OCI-LY7 (cell line): Measurements from ENCODE around the gene HECA. TPM values are rescaled to one million over a fixed set of nuclear protein-coding genes. Genes with fewer than 3 reads are reported as not detected.

Experiments used
- BruUV-seq: library from RNA; stranded (reverse); fragments of 400-500 nt; replicated peaks from 2 replicates; lab custom pipeline; 2021; lab: Mats Ljungman, UMichigan
- CTCF ChIA-PET: fragments of 300-600 bp; sonication (Branson Sonifier 250); formaldehyde crosslinking; loops from one replicate; lab custom pipeline; 2022; ENCODE audit warnings: antibody characterized with exemption; ENCODE audit not compliant: unreplicated experiment; lab: Charles Lee
- POLR2A ChIA-PET: fragments of 300-600 bp; sonication (Branson Sonifier 250); formaldehyde crosslinking; loops from one replicate; lab custom pipeline; 2022; ENCODE audit warnings: antibody characterized with exemption; lab: Charles Lee
- DNase-seq: peaks from one replicate; pipeline ENCODE4 v3.0.0-alpha.2; 2015; ENCODE audit warnings: low spot score
- H2AFZ ChIP-seq: fragments of 200-600 bp; sonication (generic), shearing (Covaris generic); 2 replicates; pipeline ENCODE4 v1.6.1; 2014; ENCODE audit warnings: mild to moderate bottlenecking, antibody characterized with exemption, low read length, moderate library complexity
- H3K27ac ChIP-seq: fragments of 200-600 bp; sonication (generic); 2 replicates; pipeline ENCODE4 v1.5.1; 2014; ENCODE audit warnings: mixed run types, low read depth, mild to moderate bottlenecking, moderate library complexity, low read length, inconsistent platforms; ENCODE audit not compliant: poor library complexity, severe bottlenecking
- H3K36me3 ChIP-seq: fragments of 200-600 bp; sonication (generic); 2 replicates; pipeline ENCODE4 v1.6.1; 2014; ENCODE audit warnings: mild to moderate bottlenecking, antibody characterized with exemption, low read length, moderate library complexity, mixed read lengths; ENCODE audit not compliant: insufficient read depth
- H3K4me1 ChIP-seq: fragments of 200-600 bp; sonication (generic); 2 replicates; pipeline ENCODE4 v1.5.1; 2014; ENCODE audit warnings: mild to moderate bottlenecking, low read length; ENCODE audit not compliant: insufficient read depth, poor library complexity, severe bottlenecking
- H3K4me2 ChIP-seq: fragments of 200-600 bp; sonication (generic); 2 replicates; pipeline ENCODE4 v1.6.1; 2014; ENCODE audit warnings: mild to moderate bottlenecking, low read length
- H3K4me3 ChIP-seq: fragments of 200-600 bp; sonication (generic); 2 replicates; pipeline ENCODE4 v1.5.1; 2014; ENCODE audit warnings: mild to moderate bottlenecking, low read depth, low read length; ENCODE audit not compliant: poor library complexity, severe bottlenecking
- H3K79me2 ChIP-seq: fragments of 200-600 bp; sonication (generic); 2 replicates; pipeline ENCODE4 v1.6.1; 2016; ENCODE audit warnings: low read depth, mild to moderate bottlenecking, low read length, moderate library complexity, mixed read lengths; ENCODE audit not compliant: insufficient read depth
- H3K9me2 ChIP-seq: fragments of 200-600 bp; sonication (generic); 2 replicates; pipeline ENCODE4 v1.6.1; 2016; ENCODE audit warnings: mild to moderate bottlenecking, low read length, mixed read lengths; ENCODE audit not compliant: insufficient read depth
- H3K9me3 ChIP-seq: fragments of 200-600 bp; sonication (generic); 2 replicates; pipeline ENCODE4 v1.6.1; 2014; ENCODE audit warnings: mild to moderate bottlenecking, mixed run types, low read length, mixed read lengths
- H4K20me1 ChIP-seq: fragments of 200-600 bp; sonication (generic); 2 replicates; pipeline ENCODE4 v1.6.1; 2014; ENCODE audit warnings: mild to moderate bottlenecking, antibody characterized with exemption, low read length, moderate library complexity, mixed read lengths; ENCODE audit not compliant: insufficient read depth
- CTCF ChIP-seq: fragments of 200-600 bp; sonication (generic); conservative IDR thresholded peaks from 2 replicates; pipeline ENCODE4 v1.5.1; 2014; ENCODE audit warnings: mild to moderate bottlenecking, antibody characterized with exemption, low read length, moderate library complexity, mixed read lengths
- EZH2phosphoT487 ChIP-seq: fragments of 200-600 bp; sonication (generic); IDR thresholded peaks from 2 replicates; pipeline ENCODE4 v1.6.1; 2018; ENCODE audit warnings: low read depth, borderline replicate concordance, mild to moderate bottlenecking, mixed run types, antibody characterized with exemption, low read length, moderate library complexity, mixed read lengths
- intact Hi-C: fragments of 100-400 bp; cut with micrococcal nuclease; formaldehyde crosslinking; loops from one replicate; pipeline ENCODE4 v1.10.0; 2022; ENCODE audit not compliant: unreplicated experiment
- total RNA-seq, 2 experiments: library from RNA; depleted of rRNA in 1 of 2; stranded (reverse); fragments of >200 nt in 1 of 2; shearing (Covaris generic) in 1 of 2; gene quantifications; 2 replicates each; pipeline ENCODE4 v1.2.3, GENCODE V29; 2014 to 2022

Gene HECA
- total RNA-seq, 2 experiments from 2014 or later, result 21.9 to 23.3 TPM

- intact Hi-C loops, result loop anchor here (5.0 kb wide), 2 partner anchors 82 to 127 kb away; partner anchors contain the start of gene REPS1
- BruUV-seq, result no TSS peak
- H3K27ac ChIP-seq, result peak overlapping the region; percentile 82
- H2AFZ ChIP-seq, result peak overlapping the region; percentile 74; the same call in 1 of the 2 replicates
- no peaks in the 10 kb centered on the region for H4K20me1 ChIP-seq
- peak overlapping the region; percentile 30 for H3K4me3 ChIP-seq
- peaks cover 25% of the 10 kb centered on the region for H3K9me3 ChIP-seq
- CTCF ChIA-PET, result no interaction called here
- peak; percentile 94 for DNase-seq
- H3K4me1 ChIP-seq, result peaks cover 52% of the 10 kb centered on the region
- POLR2A ChIA-PET, result interaction anchor here (1.0 kb wide), 1 partner anchor 128 kb away, joined by 3 read pairs; no protein-coding TSS in a partner anchor
- H3K79me2 ChIP-seq, result no peaks in the 10 kb centered on the region
- TF ChIP-seq CTCF (no peak), EZH2phosphoT487 (no peak)
- H3K9me2 ChIP-seq, result no peaks in the 10 kb centered on the region
- H3K36me3 ChIP-seq, result peaks cover 12% of the 10 kb centered on the region; the same call in 1 of the 2 replicates
- peak overlapping the region; percentile 64 for H3K4me2 ChIP-seq
These were observed 20.1 kb upstream of the HECA start for GRCh38 chr6:139114746-139115145.

GRCh38 chr6:139115989-139116758 lies 18.7 kb upstream of the HECA start:
- ChIA-PET POLR2A (interaction anchor here (1.7 kb wide), 1 partner anchor 9 kb away, joined by 4 read pairs; no protein-coding TSS in a partner anchor), CTCF (interaction anchor here (0.6 kb wide), 1 partner anchor 61 kb away, joined by 3 read pairs; no protein-coding TSS in a partner anchor)
- no TSS peak for BruUV-seq
- Histone ChIP-seq H3K4me2 (peak overlapping the region; percentile 64), H4K20me1 (no peaks in the 10 kb centered on the region), H2AFZ (peak overlapping the region; percentile 74), H3K27ac (peak overlapping the region; percentile 82), H3K4me1 (peaks cover 50% of the 10 kb centered on the region), H3K36me3 (peaks cover 13% of the 10 kb centered on the region; the same call in 1 of the 2 replicates), H3K4me3 (peak overlapping the region; percentile 30), H3K9me2 (no peaks in the 10 kb centered on the region), H3K9me3 (peaks cover 37% of the 10 kb centered on the region), H3K79me2 (no peaks in the 10 kb centered on the region)
- no peak for TF ChIP-seq CTCF
- TF ChIP-seq EZH2phosphoT487, result no peak
- intact Hi-C loops, result loop anchor here (5.0 kb wide), 1 partner anchor 84 kb away; no protein-coding TSS in a partner anchor
- DNase-seq, result peak; percentile 52
